ENCODE data around the gene ZNF479.

The ZNF479 gene

DNA sequence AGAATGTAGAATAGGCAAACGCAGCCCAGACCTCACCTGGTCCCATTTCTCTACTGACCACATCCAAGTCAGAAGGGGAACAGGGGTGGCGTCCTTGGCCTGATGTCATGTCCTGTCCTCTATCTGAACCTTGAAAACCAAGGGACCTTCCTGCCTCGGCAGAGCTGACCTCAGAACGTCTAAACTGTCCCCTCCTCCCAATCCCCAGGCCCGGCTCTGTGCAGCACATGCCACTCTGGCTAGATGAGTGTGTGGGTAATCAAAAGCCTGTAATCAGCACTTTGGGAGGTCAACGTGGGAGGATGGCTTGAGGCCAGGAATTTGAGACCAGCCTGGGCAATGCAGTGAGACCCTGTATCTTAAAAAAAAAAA lies 46.5 kb upstream of the ZNF479 start:
- no peak for ATAC-seq
- TF ChIP-seq, protein P1, sequence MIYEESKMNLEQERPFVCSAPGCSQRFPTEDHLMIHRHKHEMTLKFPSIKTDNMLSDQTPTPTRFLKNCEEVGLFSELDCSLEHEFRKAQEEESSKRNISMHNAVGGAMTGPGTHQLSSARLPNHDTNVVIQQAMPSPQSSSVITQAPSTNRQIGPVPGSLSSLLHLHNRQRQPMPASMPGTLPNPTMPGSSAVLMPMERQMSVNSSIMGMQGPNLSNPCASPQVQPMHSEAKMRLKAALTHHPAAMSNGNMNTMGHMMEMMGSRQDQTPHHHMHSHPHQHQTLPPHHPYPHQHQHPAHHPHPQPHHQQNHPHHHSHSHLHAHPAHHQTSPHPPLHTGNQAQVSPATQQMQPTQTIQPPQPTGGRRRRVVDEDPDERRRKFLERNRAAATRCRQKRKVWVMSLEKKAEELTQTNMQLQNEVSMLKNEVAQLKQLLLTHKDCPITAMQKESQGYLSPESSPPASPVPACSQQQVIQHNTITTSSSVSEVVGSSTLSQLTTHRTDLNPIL (CRISPR knock-in tag; IDR thresholded peaks at IDR 0.05; ENCODE audit: low read depth): no peak
- no peak for TF ChIP-seq ZNF565 (CRISPR knock-in tag; conservative IDR thresholded peaks at IDR 0.05; ENCODE audit: low read depth)
- no peak for TF ChIP-seq ARNTL (CRISPR knock-in tag; IDR thresholded peaks at IDR 0.05; ENCODE audit: borderline replicate concordance, low read depth)
- no peak for TF ChIP-seq ZFP3 (CRISPR knock-in tag; IDR thresholded peaks at IDR 0.05)
- no peak for TF ChIP-seq SNAI2 (CRISPR knock-in tag; IDR thresholded peaks at IDR 0.05)
- TF ChIP-seq RARB (CRISPR knock-in tag; IDR thresholded peaks at IDR 0.05): no peak
- no peak for TF ChIP-seq PPARA (CRISPR knock-in tag; IDR thresholded peaks at IDR 0.05; ENCODE audit: borderline replicate concordance)
- TF ChIP-seq CSDC2 (CRISPR knock-in tag; IDR thresholded peaks at IDR 0.05): no peak
- TF ChIP-seq, protein P2, sequence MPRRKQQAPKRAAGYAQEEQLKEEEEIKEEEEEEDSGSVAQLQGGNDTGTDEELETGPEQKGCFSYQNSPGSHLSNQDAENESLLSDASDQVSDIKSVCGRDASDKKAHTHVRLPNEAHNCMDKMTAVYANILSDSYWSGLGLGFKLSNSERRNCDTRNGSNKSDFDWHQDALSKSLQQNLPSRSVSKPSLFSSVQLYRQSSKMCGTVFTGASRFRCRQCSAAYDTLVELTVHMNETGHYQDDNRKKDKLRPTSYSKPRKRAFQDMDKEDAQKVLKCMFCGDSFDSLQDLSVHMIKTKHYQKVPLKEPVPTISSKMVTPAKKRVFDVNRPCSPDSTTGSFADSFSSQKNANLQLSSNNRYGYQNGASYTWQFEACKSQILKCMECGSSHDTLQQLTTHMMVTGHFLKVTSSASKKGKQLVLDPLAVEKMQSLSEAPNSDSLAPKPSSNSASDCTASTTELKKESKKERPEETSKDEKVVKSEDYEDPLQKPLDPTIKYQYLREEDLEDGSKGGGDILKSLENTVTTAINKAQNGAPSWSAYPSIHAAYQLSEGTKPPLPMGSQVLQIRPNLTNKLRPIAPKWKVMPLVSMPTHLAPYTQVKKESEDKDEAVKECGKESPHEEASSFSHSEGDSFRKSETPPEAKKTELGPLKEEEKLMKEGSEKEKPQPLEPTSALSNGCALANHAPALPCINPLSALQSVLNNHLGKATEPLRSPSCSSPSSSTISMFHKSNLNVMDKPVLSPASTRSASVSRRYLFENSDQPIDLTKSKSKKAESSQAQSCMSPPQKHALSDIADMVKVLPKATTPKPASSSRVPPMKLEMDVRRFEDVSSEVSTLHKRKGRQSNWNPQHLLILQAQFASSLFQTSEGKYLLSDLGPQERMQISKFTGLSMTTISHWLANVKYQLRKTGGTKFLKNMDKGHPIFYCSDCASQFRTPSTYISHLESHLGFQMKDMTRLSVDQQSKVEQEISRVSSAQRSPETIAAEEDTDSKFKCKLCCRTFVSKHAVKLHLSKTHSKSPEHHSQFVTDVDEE (CRISPR knock-in tag; IDR thresholded peaks at IDR 0.05): no peak
- TF ChIP-seq ZNF70 (CRISPR knock-in tag; IDR thresholded peaks at IDR 0.05): no peak
- TF ChIP-seq, protein P3, sequence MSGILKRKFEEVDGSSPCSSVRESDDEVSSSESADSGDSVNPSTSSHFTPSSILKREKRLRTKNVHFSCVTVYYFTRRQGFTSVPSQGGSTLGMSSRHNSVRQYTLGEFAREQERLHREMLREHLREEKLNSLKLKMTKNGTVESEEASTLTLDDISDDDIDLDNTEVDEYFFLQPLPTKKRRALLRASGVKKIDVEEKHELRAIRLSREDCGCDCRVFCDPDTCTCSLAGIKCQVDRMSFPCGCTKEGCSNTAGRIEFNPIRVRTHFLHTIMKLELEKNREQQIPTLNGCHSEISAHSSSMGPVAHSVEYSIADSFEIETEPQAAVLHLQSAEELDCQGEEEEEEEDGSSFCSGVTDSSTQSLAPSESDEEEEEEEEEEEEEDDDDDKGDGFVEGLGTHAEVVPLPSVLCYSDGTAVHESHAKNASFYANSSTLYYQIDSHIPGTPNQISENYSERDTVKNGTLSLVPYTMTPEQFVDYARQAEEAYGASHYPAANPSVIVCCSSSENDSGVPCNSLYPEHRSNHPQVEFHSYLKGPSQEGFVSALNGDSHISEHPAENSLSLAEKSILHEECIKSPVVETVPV (CRISPR knock-in tag; IDR thresholded peaks at IDR 0.05): no peak
- TF ChIP-seq, protein P4, sequence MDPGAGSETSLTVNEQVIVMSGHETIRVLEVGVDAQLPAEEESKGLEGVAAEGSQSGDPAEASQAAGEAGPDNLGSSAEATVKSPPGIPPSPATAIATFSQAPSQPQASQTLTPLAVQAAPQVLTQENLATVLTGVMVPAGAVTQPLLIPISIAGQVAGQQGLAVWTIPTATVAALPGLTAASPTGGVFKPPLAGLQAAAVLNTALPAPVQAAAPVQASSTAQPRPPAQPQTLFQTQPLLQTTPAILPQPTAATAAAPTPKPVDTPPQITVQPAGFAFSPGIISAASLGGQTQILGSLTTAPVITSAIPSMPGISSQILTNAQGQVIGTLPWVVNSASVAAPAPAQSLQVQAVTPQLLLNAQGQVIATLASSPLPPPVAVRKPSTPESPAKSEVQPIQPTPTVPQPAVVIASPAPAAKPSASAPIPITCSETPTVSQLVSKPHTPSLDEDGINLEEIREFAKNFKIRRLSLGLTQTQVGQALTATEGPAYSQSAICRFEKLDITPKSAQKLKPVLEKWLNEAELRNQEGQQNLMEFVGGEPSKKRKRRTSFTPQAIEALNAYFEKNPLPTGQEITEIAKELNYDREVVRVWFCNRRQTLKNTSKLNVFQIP (CRISPR knock-in tag; IDR thresholded peaks at IDR 0.05; ENCODE audit: borderline replicate concordance, low read depth): no peak
- TF ChIP-seq OSR1 (CRISPR knock-in tag; IDR thresholded peaks at IDR 0.05): no peak
- no peak for TF ChIP-seq TCF4 (CRISPR knock-in tag; IDR thresholded peaks at IDR 0.05; ENCODE audit: borderline replicate concordance)
- TF ChIP-seq ZFP30 (CRISPR knock-in tag; IDR thresholded peaks at IDR 0.05): no peak
- no peak for TF ChIP-seq ZNF8 (CRISPR knock-in tag; IDR thresholded peaks at IDR 0.05)
- TF ChIP-seq GLIS3 (CRISPR knock-in tag; IDR thresholded peaks at IDR 0.05): no peak

DNA sequence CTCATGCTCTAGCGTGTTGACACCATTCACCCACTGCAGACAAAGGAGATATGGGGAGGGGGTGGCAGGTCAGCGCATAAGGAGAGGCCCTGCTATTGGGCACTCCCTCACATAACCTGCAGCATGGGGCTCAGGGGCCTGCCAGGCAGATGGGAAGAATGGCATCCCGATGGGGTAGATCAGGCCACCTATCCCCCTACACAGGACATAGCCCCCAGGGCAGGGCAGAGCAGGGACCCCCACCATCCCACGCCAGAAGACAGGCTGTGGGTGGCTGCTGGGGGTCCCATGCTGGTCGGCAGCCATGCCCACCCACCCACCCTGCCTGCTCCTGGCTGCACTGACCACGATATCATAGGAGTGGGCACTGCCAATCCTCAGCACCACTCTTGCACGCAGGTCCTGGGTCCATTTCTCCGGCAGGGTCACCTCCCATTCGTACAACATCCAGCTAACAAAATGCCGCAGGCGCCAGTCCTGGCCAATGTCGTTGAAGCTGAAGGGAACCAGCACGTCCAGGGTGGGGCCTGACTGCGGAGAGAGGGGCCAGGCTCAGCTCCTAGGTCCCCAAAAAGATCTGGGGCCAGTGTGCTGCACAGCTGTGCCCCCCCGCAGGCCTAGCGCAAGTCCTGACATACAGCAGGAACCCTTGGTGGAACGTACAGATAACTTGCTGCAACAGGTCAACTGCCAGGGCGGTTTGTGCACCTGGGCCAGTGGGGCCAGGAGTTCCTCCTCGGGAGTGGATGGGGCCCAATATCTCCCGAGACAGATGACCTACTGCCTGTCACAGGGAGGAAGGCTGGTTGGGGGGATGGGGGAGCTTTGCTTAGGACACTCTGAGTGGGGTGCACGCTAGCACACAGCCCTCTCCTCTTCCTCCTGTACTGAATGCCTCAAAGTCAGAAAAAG lies 45.9 kb upstream of the ZNF479 start:
- no peak for TF ChIP-seq PPARA (CRISPR knock-in tag; IDR thresholded peaks at IDR 0.05; ENCODE audit: borderline replicate concordance)
- TF ChIP-seq TOX (CRISPR knock-in tag; IDR thresholded peaks at IDR 0.05; ENCODE audit: borderline replicate concordance): no peak
- no peak for TF ChIP-seq ZFP3 (CRISPR knock-in tag; IDR thresholded peaks at IDR 0.05)
- TF ChIP-seq ISL1 (CRISPR knock-in tag; IDR thresholded peaks at IDR 0.05): no peak
- TF ChIP-seq, protein P2 (CRISPR knock-in tag; IDR thresholded peaks at IDR 0.05): no peak
- TF ChIP-seq OSR1 (CRISPR knock-in tag; IDR thresholded peaks at IDR 0.05): no peak
- TF ChIP-seq, protein P5, sequence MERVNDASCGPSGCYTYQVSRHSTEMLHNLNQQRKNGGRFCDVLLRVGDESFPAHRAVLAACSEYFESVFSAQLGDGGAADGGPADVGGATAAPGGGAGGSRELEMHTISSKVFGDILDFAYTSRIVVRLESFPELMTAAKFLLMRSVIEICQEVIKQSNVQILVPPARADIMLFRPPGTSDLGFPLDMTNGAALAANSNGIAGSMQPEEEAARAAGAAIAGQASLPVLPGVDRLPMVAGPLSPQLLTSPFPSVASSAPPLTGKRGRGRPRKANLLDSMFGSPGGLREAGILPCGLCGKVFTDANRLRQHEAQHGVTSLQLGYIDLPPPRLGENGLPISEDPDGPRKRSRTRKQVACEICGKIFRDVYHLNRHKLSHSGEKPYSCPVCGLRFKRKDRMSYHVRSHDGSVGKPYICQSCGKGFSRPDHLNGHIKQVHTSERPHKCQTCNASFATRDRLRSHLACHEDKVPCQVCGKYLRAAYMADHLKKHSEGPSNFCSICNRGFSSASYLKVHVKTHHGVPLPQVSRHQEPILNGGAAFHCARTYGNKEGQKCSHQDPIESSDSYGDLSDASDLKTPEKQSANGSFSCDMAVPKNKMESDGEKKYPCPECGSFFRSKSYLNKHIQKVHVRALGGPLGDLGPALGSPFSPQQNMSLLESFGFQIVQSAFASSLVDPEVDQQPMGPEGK (CRISPR knock-in tag; IDR thresholded peaks at IDR 0.05; ENCODE audit: borderline replicate concordance): no peak
- TF ChIP-seq ARNTL (CRISPR knock-in tag; IDR thresholded peaks at IDR 0.05; ENCODE audit: borderline replicate concordance, low read depth): no peak
- TF ChIP-seq, protein P1 (CRISPR knock-in tag; IDR thresholded peaks at IDR 0.05; ENCODE audit: low read depth): no peak
- TF ChIP-seq CSDC2 (CRISPR knock-in tag; IDR thresholded peaks at IDR 0.05): no peak
- no peak for TF ChIP-seq RARB (CRISPR knock-in tag; IDR thresholded peaks at IDR 0.05)
- TF ChIP-seq ZNF8 (CRISPR knock-in tag; IDR thresholded peaks at IDR 0.05): no peak
- ATAC-seq: no peak
